ENCODE data around the gene OR56B4.
"Not testable (repeated sequence)": the region's sequence is repeated elsewhere in the genome, so short reads cannot be mapped to it uniquely, and the experiment has no call there.

The OR56B4 gene

DNA sequence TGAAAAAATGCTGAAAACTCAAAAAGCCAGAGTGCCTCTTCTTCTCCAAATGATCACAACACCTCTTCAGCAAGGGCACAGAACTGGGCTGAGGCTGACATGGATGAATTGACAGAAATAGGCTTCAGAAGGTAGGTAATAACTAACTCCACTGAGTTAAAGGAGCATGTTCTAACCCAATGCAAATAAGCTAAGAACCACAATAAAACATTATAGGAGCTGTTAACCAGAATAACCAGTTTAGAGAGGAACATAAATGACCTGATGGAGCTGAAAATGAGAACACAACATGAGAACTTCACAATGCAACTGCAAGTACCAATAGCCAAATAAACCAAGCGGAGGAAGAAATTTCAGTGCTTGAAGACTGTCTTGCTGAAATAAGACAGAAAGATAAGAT, 9.2 kb downstream of the OR56B4 start:
- TF ChIP-seq, protein P1, sequence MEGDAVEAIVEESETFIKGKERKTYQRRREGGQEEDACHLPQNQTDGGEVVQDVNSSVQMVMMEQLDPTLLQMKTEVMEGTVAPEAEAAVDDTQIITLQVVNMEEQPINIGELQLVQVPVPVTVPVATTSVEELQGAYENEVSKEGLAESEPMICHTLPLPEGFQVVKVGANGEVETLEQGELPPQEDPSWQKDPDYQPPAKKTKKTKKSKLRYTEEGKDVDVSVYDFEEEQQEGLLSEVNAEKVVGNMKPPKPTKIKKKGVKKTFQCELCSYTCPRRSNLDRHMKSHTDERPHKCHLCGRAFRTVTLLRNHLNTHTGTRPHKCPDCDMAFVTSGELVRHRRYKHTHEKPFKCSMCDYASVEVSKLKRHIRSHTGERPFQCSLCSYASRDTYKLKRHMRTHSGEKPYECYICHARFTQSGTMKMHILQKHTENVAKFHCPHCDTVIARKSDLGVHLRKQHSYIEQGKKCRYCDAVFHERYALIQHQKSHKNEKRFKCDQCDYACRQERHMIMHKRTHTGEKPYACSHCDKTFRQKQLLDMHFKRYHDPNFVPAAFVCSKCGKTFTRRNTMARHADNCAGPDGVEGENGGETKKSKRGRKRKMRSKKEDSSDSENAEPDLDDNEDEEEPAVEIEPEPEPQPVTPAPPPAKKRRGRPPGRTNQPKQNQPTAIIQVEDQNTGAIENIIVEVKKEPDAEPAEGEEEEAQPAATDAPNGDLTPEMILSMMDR (IDR thresholded peaks at IDR 0.05; ENCODE audit: low read depth, low read length), result no peak
- H3K4me3 ChIP-seq (ENCODE audit: low read depth, low read length), result no peak overlapping the region

GRCh38 chr11:6124245-6124644, 16.8 kb downstream of the OR56B4 start:
- no peak overlapping the region for H3K4me3 ChIP-seq (ENCODE audit: low read depth, low read length)
- TF ChIP-seq, protein P1 (IDR thresholded peaks at IDR 0.05; ENCODE audit: low read depth, low read length), result no peak

GRCh38 chr11:6127881-6128280, 20.4 kb downstream of the OR56B4 start:
- TF ChIP-seq, protein P1 (IDR thresholded peaks at IDR 0.05; ENCODE audit: low read depth, low read length), result no peak

GRCh38 chr11:6129011-6129410, 21.5 kb downstream of the OR56B4 start:
- TF ChIP-seq, protein P1 (IDR thresholded peaks at IDR 0.05; ENCODE audit: low read depth, low read length), result no peak
- H3K4me3 ChIP-seq (ENCODE audit: low read depth, low read length), result no peak overlapping the region

More at GRCh38 chr11:6127881-6128280, 20.4 kb downstream of the OR56B4 start:
- H3K4me3 ChIP-seq (ENCODE audit: low read depth, low read length), result no peak overlapping the region

DNA sequence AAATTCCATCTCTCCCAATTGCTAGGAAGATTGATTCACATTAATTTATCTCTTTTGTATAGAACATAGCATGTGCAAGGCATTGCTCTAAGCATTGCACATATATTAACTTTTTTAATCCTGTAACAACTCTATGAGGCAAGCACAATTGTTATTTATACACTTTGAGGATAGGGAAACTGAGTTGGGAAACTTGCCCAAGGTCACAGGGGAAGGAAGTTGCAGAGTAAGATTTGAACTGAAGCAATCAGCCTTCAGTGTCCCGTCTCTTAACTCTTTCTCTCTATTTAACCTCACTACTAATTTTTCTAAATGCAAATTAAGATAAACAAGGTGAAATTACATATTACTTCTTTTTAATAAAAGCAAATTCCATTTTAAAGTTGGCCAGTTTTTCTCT, 22.2 kb downstream of the OR56B4 start:
- no peak overlapping the region for H3K4me3 ChIP-seq (ENCODE audit: low read depth, low read length)
- TF ChIP-seq, protein P1 (IDR thresholded peaks at IDR 0.05; ENCODE audit: low read depth, low read length), result no peak

- H3K4me3 ChIP-seq (ENCODE audit: low read depth, low read length), result no peak overlapping the region
- TF ChIP-seq, protein P1 (IDR thresholded peaks at IDR 0.05; ENCODE audit: low read depth, low read length), result no peak
These were observed 24.9 kb downstream of the OR56B4 start for GRCh38 chr11:6132431-6132830.

DNA sequence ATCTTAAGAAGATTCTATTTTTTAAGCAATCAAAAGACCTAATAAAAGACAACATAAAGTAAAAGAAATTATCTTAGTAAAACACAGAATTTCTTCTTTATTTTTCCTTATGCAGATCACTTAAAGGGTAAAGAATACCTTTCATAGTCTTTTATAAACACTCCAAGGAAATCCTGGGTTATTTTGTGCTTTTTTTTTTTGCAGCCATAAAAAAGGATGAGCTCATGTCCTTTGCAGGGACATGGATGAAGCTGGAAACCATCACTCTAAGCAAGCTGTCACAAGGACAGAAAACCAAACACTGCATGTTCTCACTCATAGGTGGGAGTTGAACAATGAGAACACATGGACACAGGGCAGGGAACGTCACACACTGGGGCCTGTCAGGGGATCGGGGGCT, 28.5 kb downstream of the OR56B4 start:
- H3K4me3 ChIP-seq (ENCODE audit: low read depth, low read length), result not testable (repeated sequence)

DNA sequence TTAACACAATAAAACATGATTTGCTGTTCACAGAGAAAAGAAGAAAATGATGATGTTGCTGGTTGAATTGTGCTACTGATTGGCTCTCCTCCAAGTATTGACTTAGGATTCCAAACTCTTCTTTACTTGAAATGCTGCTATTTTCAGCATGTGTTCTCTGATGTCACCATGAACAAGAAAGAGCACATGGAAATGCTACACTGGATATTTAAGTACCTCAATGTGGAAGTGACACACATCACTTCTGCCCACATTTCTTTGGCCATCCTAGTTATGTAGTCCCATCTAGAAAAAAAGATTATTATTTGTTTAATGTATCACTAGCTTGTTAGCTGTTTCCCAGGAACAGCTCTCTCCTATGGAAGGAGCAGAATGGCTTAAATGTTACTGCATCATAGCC, 35.5 kb downstream of the OR56B4 start:
- no peak overlapping the region for H3K4me3 ChIP-seq (ENCODE audit: low read depth, low read length)
- TF ChIP-seq, protein P1 (IDR thresholded peaks at IDR 0.05; ENCODE audit: low read depth, low read length), result no peak

- not testable (repeated sequence) for H3K4me3 ChIP-seq (ENCODE audit: low read depth, low read length)
These were observed 36.3 kb downstream of the OR56B4 start for GRCh38 chr11:6143737-6144136.

All from WI38 (cell line).